ENCODE results near the gene VEGFB. TPM values are rescaled to one million over a fixed set of nuclear protein-coding genes. Genes with fewer than 3 reads are reported as not detected.
A peak's percentile ranks its signal among the peaks of the same experiment; 100 is the strongest.

VEGFB gene
- polyA plus RNA-seq, 2 of the 4 experiments (the other 2 are of a cell fraction), result 6.8 to 26.5 TPM

- 56% methylated on average over 5 of the region's 7 CpGs for WGBS (ENCODE audit: missing lambda C conversion rate)
- ATAC-seq (0 out of 6 replicates have a peak, but pooled peaks of 1 of the 2 experiments have one; percentile 16), FAIRE-seq (no peak), DNase-seq (ENCODE audit: low read depth in 1 of 2, low spot score in 1 of 2) (no peak)
- peaks cover 4% of the 10 kb centered on the region; the same call in 1 of the 3 replicates for H3K4me1 ChIP-seq
- H3K9me3 ChIP-seq, result no peaks in the 10 kb centered on the region
- H3K4me3 ChIP-seq, result no peak overlapping the region
- ChIA-PET CTCF (interaction anchor here (0.9 to 19.9 kb wide), 4 partner anchors 15 to 85 kb away, joined by 3 to 254 read pairs (median 5); partner anchors contain the start of genes FERMT3, PLCB3 and VEGFB), POLR2A (interaction anchor here (0.6 to 1.5 kb wide), 2 partner anchors 9 to 772 kb away, joined by 5 read pairs; no protein-coding TSS in a partner anchor)
- no peak overlapping the region for H3K4me2 ChIP-seq
- no peak overlapping the region for H3K27ac ChIP-seq
- no peak for TF ChIP-seq HMGXB4 (CRISPR knock-in tag; IDR thresholded peaks at IDR 0.05; ENCODE audit: borderline replicate concordance)
- no peak for TF ChIP-seq BCL3 (IDR thresholded peaks at IDR 0.05)
- TF ChIP-seq POLR2AphosphoS2 (conservative IDR thresholded peaks at IDR 0.05; ENCODE audit: low read length), result no peak
- no peak for TF ChIP-seq RFX5 (IDR thresholded peaks at IDR 0.05)
- no peak for TF ChIP-seq CHD4 (IDR thresholded peaks at IDR 0.05; ENCODE audit: borderline replicate concordance)
- no peak for TF ChIP-seq FOSL2 (IDR thresholded peaks at IDR 0.05)
- no peak for TF ChIP-seq FOSL2 (CRISPR knock-in tag; IDR thresholded peaks at IDR 0.05)
- no peak for TF ChIP-seq NR3C1 (IDR thresholded peaks at IDR 0.05)
- TF ChIP-seq, protein P1, sequence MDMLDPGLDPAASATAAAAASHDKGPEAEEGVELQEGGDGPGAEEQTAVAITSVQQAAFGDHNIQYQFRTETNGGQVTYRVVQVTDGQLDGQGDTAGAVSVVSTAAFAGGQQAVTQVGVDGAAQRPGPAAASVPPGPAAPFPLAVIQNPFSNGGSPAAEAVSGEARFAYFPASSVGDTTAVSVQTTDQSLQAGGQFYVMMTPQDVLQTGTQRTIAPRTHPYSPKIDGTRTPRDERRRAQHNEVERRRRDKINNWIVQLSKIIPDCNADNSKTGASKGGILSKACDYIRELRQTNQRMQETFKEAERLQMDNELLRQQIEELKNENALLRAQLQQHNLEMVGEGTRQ (IDR thresholded peaks at IDR 0.05), result no peak
- no peak for TF ChIP-seq TFCP2L1 (CRISPR knock-in tag; IDR thresholded peaks at IDR 0.05)
- no peak for TF ChIP-seq KDM1A (IDR thresholded peaks at IDR 0.05; ENCODE audit: low read depth)
- no peak for TF ChIP-seq CTCF (IDR thresholded peaks at IDR 0.05)
- TF ChIP-seq SMC3 (IDR thresholded peaks at IDR 0.05), result no peak
- TF ChIP-seq PHF8 (IDR thresholded peaks at IDR 0.05; ENCODE audit: borderline replicate concordance, low read depth), result no peak
- no peak for TF ChIP-seq POLR2A (IDR thresholded peaks at IDR 0.05; ENCODE audit: low read length)
- no peak for TF ChIP-seq FOSB (CRISPR knock-in tag; IDR thresholded peaks at IDR 0.05)
These were observed 15.1 kb upstream of the VEGFB start for GRCh38 chr11:64219354-64219684.

DNA sequence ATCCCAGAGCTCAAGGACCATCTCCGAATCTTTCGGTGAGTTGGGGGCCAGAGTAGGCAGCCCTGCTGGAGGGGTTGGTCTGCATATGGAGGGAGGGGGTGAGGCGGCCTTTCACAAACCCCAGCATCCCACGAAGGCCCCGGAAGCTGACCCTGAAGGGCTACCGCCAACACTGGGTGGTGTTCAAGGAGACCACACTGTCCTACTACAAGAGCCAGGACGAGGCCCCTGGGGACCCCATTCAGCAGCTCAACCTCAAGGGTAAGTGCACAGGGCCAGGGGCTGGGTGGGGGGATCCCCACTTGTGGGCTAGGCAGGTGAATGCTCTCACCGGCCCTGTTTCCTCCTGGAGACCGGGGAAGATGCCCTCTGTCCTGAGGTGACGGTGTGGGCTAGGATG lies 14.6 kb upstream of the VEGFB start:
- ChIA-PET POLR2A (interaction anchor here (0.6 to 1.5 kb wide), 2 partner anchors 9 to 771 kb away, joined by 5 read pairs; no protein-coding TSS in a partner anchor), CTCF (interaction anchor here (0.9 to 19.9 kb wide), 4 partner anchors 14 to 85 kb away, joined by 3 to 254 read pairs (median 5); partner anchors contain the start of genes FERMT3, PLCB3 and VEGFB)
- no peak for DNase-seq (ENCODE audit: low read depth in 1 of 2, low spot score in 1 of 2)
- no peak for TF ChIP-seq CTCF (IDR thresholded peaks at IDR 0.05)
- TF ChIP-seq MAFK (IDR thresholded peaks at IDR 0.05; ENCODE audit: partially characterized antibody), result no peak
- Histone ChIP-seq H3K27ac (no peak overlapping the region), H3K9me3 (no peaks in the 10 kb centered on the region), H3K4me1 (peaks cover 7% of the 10 kb centered on the region; the same call in 1 of the 3 replicates), H3K4me3 (no peak overlapping the region), H3K4me2 (no peak overlapping the region)
- no peak for FAIRE-seq
- 83% methylated on average over 7 of the region's 10 CpGs for WGBS (ENCODE audit: missing lambda C conversion rate)
- ATAC-seq, result no peak; a peak in 1 of 6 replicates

Measured in A549 (cell line).